K562 (cell line): ENCODE data around the gene PJA1. TPM values are rescaled to one million over a fixed set of nuclear protein-coding genes. Genes with fewer than 3 reads are reported as not detected.

Experiments used
- ATAC-seq: fragments of 200-7000 bp; cut with Tn5 transposase; 3 replicates; pipeline ENCODE4 v1.9.1; 2020; ENCODE audit warnings: moderate library complexity
- BruUV-seq: library from RNA; stranded (reverse); fragments of 400-500 nt; replicated peaks from 2 replicates; lab custom pipeline; 2021; lab: Mats Ljungman, UMichigan
- CTCF ChIA-PET: fragments of 300-600 bp; formaldehyde crosslinking; extraction: SDS; loops from one replicate; lab custom pipeline; 2021; ENCODE audit warnings: low intra/inter-chr PET ratio; lab: Yijun Ruan, JAX
- POLR2A ChIA-PET: fragments of 300-600, 350-650 bp; sonication (Branson Sonifier 250); formaldehyde crosslinking; extraction: SDS; loops from one replicate; lab custom pipeline; 2021; ENCODE audit warnings: antibody characterized with exemption, inconsistent platforms; lab: Yijun Ruan, JAX
- DNase-seq, 4 experiments: peaks; one replicate each; pipeline versions ENCODE4 v3.0.0 to v3.0.0-alpha.2; 2011 to 2018; ENCODE audit warnings: low spot score in 3 of 4, mixed read lengths in 3 of 4; ENCODE audit errors: extremely low read depth in 1 of 4
- FAIRE-seq: peaks from 2 replicates; lab custom pipeline; 2011; peaks lifted over from hg19 to GRCh38; lab: Jason Lieb, UNC
- H2AFZ ChIP-seq: 2 replicates; pipeline ENCODE4 v1.6.0; 2011; ENCODE audit warnings: low read depth, low read length, control low read depth, inconsistent platforms
- H3K27ac ChIP-seq: fragments of 200-600 bp; 3 replicates; pipeline ENCODE4 v1.8.0; 2011; ENCODE audit warnings: low read depth, mild to moderate bottlenecking, control low read depth, inconsistent platforms, low read length, moderate library complexity, mixed read lengths; ENCODE audit errors: extremely low read depth
- H3K27me3 ChIP-seq, 2 experiments: fragments of 300-600 bp in 1 of 2; 2 replicates in 1 of 2; 3 replicates in 1 of 2; pipeline versions ENCODE4 v1.6.0 to v1.8.0; 2011; ENCODE audit warnings: inconsistent platforms in 2 of 2, low read length in 2 of 2, mild to moderate bottlenecking in 1 of 2, mixed read lengths in 1 of 2, moderate library complexity in 1 of 2; ENCODE audit not compliant: control insufficient read depth in 2 of 2, insufficient read depth in 2 of 2
- H3K36me3 ChIP-seq: fragments of 300-600 bp; 3 replicates; pipeline ENCODE4 v1.8.0; 2011; ENCODE audit warnings: mild to moderate bottlenecking, low read length, inconsistent platforms; ENCODE audit not compliant: control insufficient read depth, insufficient read depth
- H3K4me1 ChIP-seq, 2 experiments: fragments of 200-600 bp in 1 of 2; replicated peaks in 1 of 2; 2 replicates in 1 of 2; 3 replicates in 1 of 2; pipeline versions ENCODE4 v1.5.1 to v1.8.0; 2011; ENCODE audit warnings: inconsistent platforms in 2 of 2, low read length in 2 of 2, mild to moderate bottlenecking in 1 of 2, mixed read lengths in 1 of 2, moderate library complexity in 1 of 2; ENCODE audit not compliant: control insufficient read depth in 2 of 2, insufficient read depth in 2 of 2
- H3K4me2 ChIP-seq: 2 replicates; pipeline ENCODE4 v1.6.1; 2011; ENCODE audit warnings: low read length, control low read depth, inconsistent platforms, mixed read lengths; ENCODE audit not compliant: insufficient read depth
- H3K4me3 ChIP-seq: fragments of 200-600 bp; sonication (generic), shearing (Covaris generic); 2 replicates; pipeline ENCODE4 v1.5.1; 2016; ENCODE audit warnings: control low read depth, inconsistent platforms
- H3K79me2 ChIP-seq: fragments of 200-600 bp; 3 replicates; pipeline ENCODE4 v1.8.0; 2011; ENCODE audit warnings: low read length, inconsistent platforms; ENCODE audit not compliant: control insufficient read depth, insufficient read depth
- H3K9ac ChIP-seq, 2 experiments: 2 replicates each; pipeline versions ENCODE4 v1.6.0 to v1.6.1; 2011; ENCODE audit warnings: low read depth in 2 of 2, low read length in 2 of 2, control low read depth in 1 of 2, inconsistent platforms in 1 of 2, mild to moderate bottlenecking in 1 of 2, mixed read lengths in 1 of 2; ENCODE audit not compliant: insufficient read depth in 1 of 2
- H3K9me1 ChIP-seq: one replicate; pipeline ENCODE4 v1.6.0; 2011; ENCODE audit warnings: inconsistent platforms, mild to moderate bottlenecking, low read length, moderate library complexity; ENCODE audit not compliant: control insufficient read depth, insufficient read depth
- H3K9me3 ChIP-seq: replicated peaks from 2 replicates; pipeline ENCODE4 v1.5.1; 2011; ENCODE audit warnings: low read depth, low read length, inconsistent platforms; ENCODE audit not compliant: control insufficient read depth, insufficient read depth
- H4K20me1 ChIP-seq: replicated peaks from 2 replicates; pipeline ENCODE4 v1.6.1; 2011; ENCODE audit warnings: low read length, inconsistent platforms, mixed read lengths; ENCODE audit not compliant: control insufficient read depth, insufficient read depth
- AFF4 ChIP-seq: sonication (generic); formaldehyde crosslinking; IDR thresholded peaks from 2 replicates; pipeline ENCODE4 v1.8.0; 2023; ENCODE audit warnings: mild to moderate bottlenecking, missing genetic modification reagents
- BCOR ChIP-seq: fragments of 450-650 bp; IDR thresholded peaks from 2 replicates; pipeline ENCODE4 v1.6.1; 2016
- CXXC5 ChIP-seq: fragments of 250-450 bp; sonication (Bioruptor Pico); IDR thresholded peaks from 2 replicates; pipeline ENCODE4 v1.8.0; 2022; ENCODE audit warnings: inconsistent platforms, mild to moderate bottlenecking, moderate library complexity
- LARP7 ChIP-seq: fragments of 450-650 bp; IDR thresholded peaks from 2 replicates; pipeline ENCODE4 v1.6.1; 2016
- PREB ChIP-seq: sonication (generic); formaldehyde crosslinking; IDR thresholded peaks from 2 replicates; pipeline ENCODE4 v1.8.1; 2023; ENCODE audit warnings: mild to moderate bottlenecking, missing genetic modification reagents
- TSHZ1 ChIP-seq: fragments of 250-450 bp; sonication (Bioruptor Pico); IDR thresholded peaks from 2 replicates; pipeline ENCODE4 v1.4.0; 2020; ENCODE audit warnings: mild to moderate bottlenecking, moderate library complexity
- ZNF121 ChIP-seq: sonication (generic); formaldehyde crosslinking; conservative IDR thresholded peaks from 2 replicates; pipeline ENCODE4 v1.8.0; 2022; ENCODE audit warnings: missing genetic modification reagents
- ZNF717 ChIP-seq: fragments of 250-450 bp; sonication (Bioruptor Pico); IDR thresholded peaks from 2 replicates; pipeline ENCODE4 v1.5.0; 2021
- WGBS: fragments of 100-300 bp; shearing (Covaris generic); methylation state at CpG from one replicate; pipeline ENCODE4 v1.1.6; 2016; ENCODE audit warnings: low coverage, mixed read lengths; ENCODE audit not compliant: insufficient coverage; ENCODE audit errors: missing lambda C conversion rate; 5-methylcytosine and 5-hydroxymethylcytosine counted together
- in situ Hi-C: fragments of 300-500 bp; cut with MboI; formaldehyde crosslinking; loops from 4 replicates; pipeline ENCODE4 v1.15.0; 2018; ENCODE audit warnings: inconsistent platforms, mixed read lengths
- intact Hi-C: fragments of 100-400 bp; cut with micrococcal nuclease; formaldehyde crosslinking; loops from 2 replicates; pipeline ENCODE4 v1.14.2; 2022
- polyA plus RNA-seq, 8 experiments: library from polyadenylated mRNA; depleted of rRNA in 4 of 8; stranded (reverse) in 5 of 8; unstranded in 3 of 8; fragments of >200 nt; fragmentation: Nextera tagmentation in 2 of 8; fragmentation: Illumina TruSeq in 1 of 8; extraction: Ambion mirVana in 2 of 8; extraction: Trizol in 1 of 8; gene quantifications; 2 replicates each; pipeline versions ENCODE4 v1.2.1 to v1.2.3, GENCODE V29; 2011 to 2014; ENCODE audit warnings: inconsistent platforms in 1 of 8, missing spikeins in 1 of 8
- total RNA-seq, 7 experiments: library from RNA; depleted of rRNA in 6 of 7; stranded (reverse); fragments of >200 nt in 6 of 7; fragmentation: Illumina TruSeq in 2 of 7; extraction: Trizol in 2 of 7; gene quantifications; 2 replicates each; pipeline versions ENCODE4 v1.2.1 to v1.2.3, GENCODE V29; 2011 to 2021; ENCODE audit warnings: low replicate concordance in 1 of 7

Gene PJA1
- total and polyA plus RNA-seq, 9 of the 15 experiments (the other 6 are each of a cell fraction or from before 2014, with no cell fraction given) = 1.6 to 6.0 (median 4.0) TPM

- no peak overlapping the region for H3K27ac ChIP-seq
- H3K36me3 ChIP-seq = no peaks in the 10 kb centered on the region
- BruUV-seq = no TSS peak
- H3K4me1 ChIP-seq = peaks cover 0 to 8% of the 10 kb centered on the region in 2 experiments; a peak in 2 of 5 replicates
- no peaks in the 10 kb centered on the region for H3K9me3 ChIP-seq
- 10% methylated on average over 2 of the region's 3 CpGs for WGBS
- no peak overlapping the region for H3K9ac ChIP-seq
- no peak for ATAC-seq
- no peak overlapping the region for H3K4me2 ChIP-seq
- TF ChIP-seq PREB (CRISPR knock-in tag) (no peak), ZNF121 (CRISPR knock-in tag) (no peak)
- H3K4me3 ChIP-seq = no peak overlapping the region
- CTCF ChIA-PET = no interaction called here
- peaks cover 0 to 18% of the 10 kb centered on the region in 2 experiments; a peak in 3 of 5 replicates for H3K27me3 ChIP-seq
- no peak for FAIRE-seq
- intact Hi-C loops = no loop called here
- no peaks in the 10 kb centered on the region for H4K20me1 ChIP-seq
- H3K79me2 ChIP-seq = no peaks in the 10 kb centered on the region
- H2AFZ ChIP-seq = no peak overlapping the region
- POLR2A ChIA-PET = no interaction called here
- no peaks in the 10 kb centered on the region for H3K9me1 ChIP-seq
- in situ Hi-C loops = no loop called here
- DNase-seq = no peak
These were observed 41.1 kb downstream of the PJA1 start for GRCh38 chrX:69124108-69124507.

GRCh38 chrX:69123481-69123880, 41.8 kb downstream of the PJA1 start:
- no peaks in the 10 kb centered on the region for H3K36me3 ChIP-seq
- H3K9ac ChIP-seq = no peak overlapping the region
- H4K20me1 ChIP-seq = no peaks in the 10 kb centered on the region
- no TSS peak for BruUV-seq
- 10% methylated on average over 6 of the region's 8 CpGs for WGBS
- H3K4me1 ChIP-seq = peaks cover 0 to 2% of the 10 kb centered on the region in 2 experiments; a peak in 2 of 5 replicates
- POLR2A ChIA-PET = no interaction called here
- peaks cover 0 to 12% of the 10 kb centered on the region in 2 experiments; a peak in 2 of 5 replicates for H3K27me3 ChIP-seq
- H3K27ac ChIP-seq = no peak overlapping the region
- CTCF ChIA-PET = no interaction called here
- DNase-seq (no peak), ATAC-seq (no peak), FAIRE-seq (no peak)
- in situ Hi-C loops = no loop called here
- no peaks in the 10 kb centered on the region for H3K9me1 ChIP-seq
- H2AFZ ChIP-seq = no peak overlapping the region
- no peak overlapping the region for H3K4me2 ChIP-seq
- H3K4me3 ChIP-seq = no peak overlapping the region
- H3K9me3 ChIP-seq = no peaks in the 10 kb centered on the region
- intact Hi-C loops = no loop called here
- H3K79me2 ChIP-seq = no peaks in the 10 kb centered on the region
- TF ChIP-seq AFF4 (CRISPR knock-in tag) = no peak
- TF ChIP-seq ZNF121 (CRISPR knock-in tag) = no peak
- TF ChIP-seq BCOR = no peak
- no peak for TF ChIP-seq LARP7
- TF ChIP-seq TSHZ1 (CRISPR knock-in tag) = no peak
- TF ChIP-seq CXXC5 (CRISPR knock-in tag) = no peak
- no peak for TF ChIP-seq ZNF717 (CRISPR knock-in tag)
